GM18520 (cell line): ENCODE results near the gene TMPRSS13.

Experiments
- ATAC-seq: cut with Tn5 transposase; IDR thresholded peaks from one replicate; pipeline ENCODE4 v1.9.1; 2021; ENCODE audit not compliant: unreplicated experiment

The TMPRSS13 gene

GRCh38 chr11:117859488-117860112 lies 69.6 kb downstream of the TMPRSS13 start:
- no peak for ATAC-seq

GRCh38 chr11:117859061-117859460 lies 70.1 kb downstream of the TMPRSS13 start:
- no peak for ATAC-seq

- ATAC-seq: no peak
Measured at GRCh38 chr11:117857734-117858414, 71.3 kb downstream of the TMPRSS13 start.

- ATAC-seq: no peak
Measured at GRCh38 chr11:117855912-117856651, 73.1 kb downstream of the TMPRSS13 start.

GRCh38 chr11:117855186-117855845 lies 73.9 kb downstream of the TMPRSS13 start:
- no peak for ATAC-seq

GRCh38 chr11:117852309-117852708 lies 76.9 kb downstream of the TMPRSS13 start:
- ATAC-seq: no peak

- ATAC-seq: no peak
Measured at GRCh38 chr11:117851852-117852251, 77.3 kb downstream of the TMPRSS13 start.

- no peak for ATAC-seq
Measured at GRCh38 chr11:117851106-117851505, 78.1 kb downstream of the TMPRSS13 start.
